Measurements from ENCODE around the gene MTOR. TPM values are rescaled to one million over a fixed set of nuclear protein-coding genes. Genes with fewer than 3 reads are reported as not detected.
"Not testable (repeated sequence)": the region's sequence is repeated elsewhere in the genome, so short reads cannot be mapped to it uniquely, and the experiment has no call there.

Gene MTOR
- total RNA-seq, 1 donor from 2014 or later, result 55.8 TPM

DNA sequence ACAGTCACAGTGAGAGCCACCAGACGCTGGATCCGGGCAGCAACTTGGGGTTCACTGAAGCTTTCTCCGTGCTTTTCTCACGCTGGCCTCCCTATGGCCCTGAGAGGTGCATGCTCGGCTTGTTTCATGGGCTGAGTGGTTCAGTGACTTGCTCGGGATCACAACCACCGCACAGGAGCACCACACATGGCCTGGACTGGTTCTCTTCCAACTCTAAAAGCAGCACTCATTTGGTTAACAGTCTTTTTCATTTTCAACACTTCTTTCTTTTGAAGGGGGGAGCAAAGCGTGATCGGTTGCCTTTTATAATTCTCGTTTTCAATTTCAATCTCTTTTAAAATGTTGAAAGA is 36.8 kb upstream of the MTOR start:
- Mint-ChIP-seq H3K4me1 (peaks cover 8% of the 10 kb centered on the region), H3K27ac (peak overlapping the region; percentile 85), H3K27me3 (ENCODE audit: insufficient read depth, low read depth) (peaks cover 6% of the 10 kb centered on the region), H3K9me3 (no peaks in the 10 kb centered on the region), H3K36me3 (peaks cover 11% of the 10 kb centered on the region), H3K4me3 (no peak overlapping the region)
- no peak overlapping the region for H3K9ac ChIP-seq
- DNase-seq (ENCODE audit: low spot score), result no peak
- TF ChIP-seq EZH2 (IDR thresholded peaks at IDR 0.05) (no peak), EZH2phosphoT487 (IDR thresholded peaks at IDR 0.05) (no peak)
- TF ChIP-seq, protein P1, sequence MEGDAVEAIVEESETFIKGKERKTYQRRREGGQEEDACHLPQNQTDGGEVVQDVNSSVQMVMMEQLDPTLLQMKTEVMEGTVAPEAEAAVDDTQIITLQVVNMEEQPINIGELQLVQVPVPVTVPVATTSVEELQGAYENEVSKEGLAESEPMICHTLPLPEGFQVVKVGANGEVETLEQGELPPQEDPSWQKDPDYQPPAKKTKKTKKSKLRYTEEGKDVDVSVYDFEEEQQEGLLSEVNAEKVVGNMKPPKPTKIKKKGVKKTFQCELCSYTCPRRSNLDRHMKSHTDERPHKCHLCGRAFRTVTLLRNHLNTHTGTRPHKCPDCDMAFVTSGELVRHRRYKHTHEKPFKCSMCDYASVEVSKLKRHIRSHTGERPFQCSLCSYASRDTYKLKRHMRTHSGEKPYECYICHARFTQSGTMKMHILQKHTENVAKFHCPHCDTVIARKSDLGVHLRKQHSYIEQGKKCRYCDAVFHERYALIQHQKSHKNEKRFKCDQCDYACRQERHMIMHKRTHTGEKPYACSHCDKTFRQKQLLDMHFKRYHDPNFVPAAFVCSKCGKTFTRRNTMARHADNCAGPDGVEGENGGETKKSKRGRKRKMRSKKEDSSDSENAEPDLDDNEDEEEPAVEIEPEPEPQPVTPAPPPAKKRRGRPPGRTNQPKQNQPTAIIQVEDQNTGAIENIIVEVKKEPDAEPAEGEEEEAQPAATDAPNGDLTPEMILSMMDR (IDR thresholded peaks at IDR 0.05), result no peak
- H2AFZ ChIP-seq (replicated peaks), result no peak overlapping the region
- H3K9me3 ChIP-seq (ENCODE audit: low read depth), result no peaks in the 10 kb centered on the region
- H4K20me1 ChIP-seq (ENCODE audit: low read depth), result no peaks in the 10 kb centered on the region
- peaks cover 6% of the 10 kb centered on the region for H3K4me1 ChIP-seq
- no peaks in the 10 kb centered on the region for H3K27me3 ChIP-seq
- no peaks in the 10 kb centered on the region for H3F3A ChIP-seq (ENCODE audit: low read depth)
- no peak overlapping the region for H3K27ac ChIP-seq
- no peak overlapping the region for H3K4me2 ChIP-seq
- H3K36me3 ChIP-seq, result no peaks in the 10 kb centered on the region
- H3K4me3 ChIP-seq, result no peak overlapping the region
- no peaks in the 10 kb centered on the region for H3K79me2 ChIP-seq (ENCODE audit: low read depth)

DNA sequence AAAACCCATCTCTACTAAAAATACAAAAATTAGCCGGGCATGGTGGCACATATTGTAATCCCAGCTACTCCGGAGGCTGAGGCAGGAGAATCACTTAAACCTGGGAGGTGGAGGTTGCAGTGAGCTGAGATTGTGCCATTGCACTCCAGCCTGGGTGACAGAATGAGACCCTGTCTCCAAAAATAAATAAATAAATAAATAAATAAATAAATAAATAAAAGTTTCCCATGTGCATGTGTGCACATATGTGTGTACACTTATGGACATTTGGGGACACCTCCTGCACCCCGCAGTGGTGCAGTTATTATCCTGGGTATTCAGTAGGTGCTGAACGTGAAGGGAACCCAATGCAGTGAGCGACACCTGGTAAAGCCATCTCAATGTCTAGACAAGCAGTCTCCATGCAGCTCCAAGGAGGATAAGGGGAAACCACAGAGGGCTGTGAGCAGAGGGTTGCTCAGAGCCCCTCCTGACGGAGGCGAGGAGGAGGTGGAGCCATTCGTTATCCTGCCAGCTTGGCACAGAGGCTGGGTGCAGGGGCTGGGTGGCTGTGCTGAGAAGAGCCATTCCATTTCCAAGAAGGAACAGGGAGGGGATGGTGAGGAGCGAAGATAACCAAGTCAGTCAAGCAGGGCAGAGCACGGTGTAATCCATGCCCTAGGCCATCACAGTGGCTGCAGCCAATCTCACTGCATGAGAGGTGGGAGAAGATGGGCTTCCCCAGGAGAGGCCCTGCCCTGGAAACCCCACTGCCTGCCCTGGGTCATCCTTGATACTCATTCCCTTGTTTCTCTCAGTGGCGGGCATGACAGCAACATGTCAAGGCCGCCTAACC is 36.3 kb upstream of the MTOR start:
- no peak overlapping the region for H3K27ac ChIP-seq
- peaks cover 6% of the 10 kb centered on the region for H3K4me1 ChIP-seq
- H3K4me1 Mint-ChIP-seq, result peaks cover 8% of the 10 kb centered on the region
- no peak overlapping the region for H2AFZ ChIP-seq (replicated peaks)
- no peak overlapping the region for H3K4me3 ChIP-seq
- H4K20me1 ChIP-seq (ENCODE audit: low read depth), result no peaks in the 10 kb centered on the region
- H3F3A ChIP-seq (ENCODE audit: low read depth), result no peaks in the 10 kb centered on the region
- peaks cover 6% of the 10 kb centered on the region for H3K27me3 Mint-ChIP-seq (ENCODE audit: insufficient read depth, low read depth)
- H3K9me3 Mint-ChIP-seq, result no peaks in the 10 kb centered on the region
- H3K27me3 ChIP-seq, result no peaks in the 10 kb centered on the region
- H3K9me3 ChIP-seq (ENCODE audit: low read depth), result no peaks in the 10 kb centered on the region
- DNase-seq (ENCODE audit: low spot score), result no peak
- no peaks in the 10 kb centered on the region for H3K79me2 ChIP-seq (ENCODE audit: low read depth)
- H3K36me3 Mint-ChIP-seq, result peaks cover 11% of the 10 kb centered on the region
- H3K27ac Mint-ChIP-seq, result no peak overlapping the region
- H3K36me3 ChIP-seq, result no peaks in the 10 kb centered on the region
- H3K4me2 ChIP-seq, result no peak overlapping the region
- no peak overlapping the region for H3K9ac ChIP-seq
- TF ChIP-seq, protein P1 (IDR thresholded peaks at IDR 0.05), result no peak
- TF ChIP-seq EZH2phosphoT487 (IDR thresholded peaks at IDR 0.05) (no peak), EZH2 (IDR thresholded peaks at IDR 0.05) (no peak)
- H3K4me3 Mint-ChIP-seq, result no peak overlapping the region

DNA sequence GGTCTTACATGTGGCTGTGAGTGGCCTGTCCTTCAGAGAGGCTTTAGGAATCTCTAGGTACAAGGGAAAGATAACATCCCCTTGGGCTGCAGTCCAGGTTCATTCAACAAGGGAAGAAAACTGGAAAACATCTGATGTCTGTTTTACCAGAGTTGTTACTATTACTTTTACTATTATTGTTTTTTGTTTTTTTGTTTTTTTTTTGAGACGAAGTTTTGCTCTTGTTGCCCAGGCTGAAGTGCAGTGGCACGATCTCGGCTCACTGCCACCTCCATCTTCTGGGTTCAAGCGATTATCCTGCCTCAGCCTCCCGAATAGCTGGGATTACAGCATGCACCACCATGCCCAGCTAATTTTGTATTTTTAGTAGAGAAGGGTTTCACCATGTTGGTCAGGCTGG is 35.4 kb upstream of the MTOR start:
- H3K9me3 Mint-ChIP-seq; H3K9me3 ChIP-seq (ENCODE audit: low read depth); H3K4me3 ChIP-seq; H3K27ac ChIP-seq; H4K20me1 ChIP-seq (ENCODE audit: low read depth); DNase-seq (ENCODE audit: low spot score); H3K4me1 ChIP-seq; H3F3A ChIP-seq (ENCODE audit: low read depth); H2AFZ ChIP-seq (replicated peaks); H3K79me2 ChIP-seq (ENCODE audit: low read depth); H3K36me3 ChIP-seq; H3K27me3 ChIP-seq; H3K27ac Mint-ChIP-seq; H3K9ac ChIP-seq; H3K4me1 Mint-ChIP-seq; H3K27me3 Mint-ChIP-seq (ENCODE audit: insufficient read depth, low read depth); H3K4me3 Mint-ChIP-seq; H3K4me2 ChIP-seq: not testable (repeated sequence)
- peaks cover 11% of the 10 kb centered on the region for H3K36me3 Mint-ChIP-seq

DNA sequence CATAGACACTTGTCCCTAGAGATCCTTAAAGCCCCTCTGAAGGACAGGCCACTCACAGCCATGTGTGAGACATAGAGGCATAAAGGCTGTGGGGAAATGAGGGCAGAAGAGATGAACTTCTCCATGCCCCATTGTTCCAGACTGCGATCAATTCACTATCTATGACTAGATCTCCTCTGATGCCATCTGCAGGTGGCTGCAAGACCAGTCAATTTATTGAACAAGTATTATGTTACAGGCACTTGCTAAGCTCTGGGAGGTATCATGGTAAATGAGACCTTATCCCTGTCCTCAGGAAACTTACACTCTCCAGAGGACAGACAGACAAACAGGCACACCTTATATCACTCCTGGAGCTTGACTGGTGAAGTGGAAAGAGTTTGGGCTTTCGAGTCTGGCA is 33.6 kb upstream of the MTOR start:
- DNase-seq (ENCODE audit: low spot score), result no peak
- Histone ChIP-seq H3K4me2 (no peak overlapping the region), H3K4me3 (no peak overlapping the region), H4K20me1 (ENCODE audit: low read depth) (peaks cover 7% of the 10 kb centered on the region), H2AFZ (replicated peaks) (no peak overlapping the region), H3K4me1 (no peaks in the 10 kb centered on the region), H3F3A (ENCODE audit: low read depth) (peaks cover 5% of the 10 kb centered on the region), H3K36me3 (no peaks in the 10 kb centered on the region), H3K27me3 (no peaks in the 10 kb centered on the region), H3K9ac (no peak overlapping the region), H3K9me3 (ENCODE audit: low read depth) (no peaks in the 10 kb centered on the region), H3K27ac (no peak overlapping the region), H3K79me2 (ENCODE audit: low read depth) (no peaks in the 10 kb centered on the region)
- Mint-ChIP-seq H3K27ac (no peak overlapping the region), H3K9me3 (no peaks in the 10 kb centered on the region), H3K36me3 (peaks cover 19% of the 10 kb centered on the region), H3K4me1 (peaks cover 10% of the 10 kb centered on the region), H3K27me3 (ENCODE audit: insufficient read depth, low read depth) (peaks cover 4% of the 10 kb centered on the region), H3K4me3 (no peak overlapping the region)
- TF ChIP-seq, protein P1 (IDR thresholded peaks at IDR 0.05), result no peak
- TF ChIP-seq EZH2phosphoT487 (IDR thresholded peaks at IDR 0.05), result no peak
- no peak for TF ChIP-seq EZH2 (IDR thresholded peaks at IDR 0.05)

All from neural progenitor cell (in vitro differentiated cells).